ACC112 (cell line): ENCODE results near the gene RNPEPL1.

Experiments used
- H2AFZ ChIP-seq: fragments of 200-600 bp; sonication (generic); one replicate; pipeline ENCODE4 v1.6.0; 2017; ENCODE audit warnings: antibody characterized with exemption, low read length; ENCODE audit not compliant: unreplicated experiment
- H3K27ac ChIP-seq: fragments of 200-600 bp; sonication (generic); 2 replicates; pipeline ENCODE4 v1.5.1; 2014; ENCODE audit warnings: low read depth, mild to moderate bottlenecking, antibody characterized with exemption, low read length, moderate library complexity
- H3K27me3 ChIP-seq: fragments of 200-600 bp; sonication (generic); 2 replicates; pipeline ENCODE4 v1.6.1; 2014; ENCODE audit warnings: mild to moderate bottlenecking, antibody characterized with exemption, low read length, moderate library complexity, mixed read lengths; ENCODE audit not compliant: insufficient read depth
- H3K36me3 ChIP-seq: fragments of 200-600 bp; sonication (generic); 2 replicates; pipeline ENCODE4 v1.6.1; 2016; ENCODE audit warnings: mild to moderate bottlenecking, antibody characterized with exemption, low read length, moderate library complexity, mixed read lengths; ENCODE audit not compliant: insufficient read depth
- H3K4me1 ChIP-seq: fragments of 200-600 bp; sonication (generic); one replicate; pipeline ENCODE4 v1.6.1; 2016; ENCODE audit warnings: low read length, mixed read lengths; ENCODE audit not compliant: insufficient read depth, unreplicated experiment, control insufficient read depth
- H3K4me3 ChIP-seq: fragments of 200-600 bp; sonication (generic); 2 replicates; pipeline ENCODE4 v1.5.1; 2014; ENCODE audit warnings: mild to moderate bottlenecking, low read depth, low read length
- H3K79me2 ChIP-seq: fragments of 200-600 bp; sonication (generic); one replicate; pipeline ENCODE4 v1.6.0; 2016; ENCODE audit warnings: low read length; ENCODE audit not compliant: control insufficient read depth, unreplicated experiment, insufficient read depth

The RNPEPL1 gene

GRCh38 chr2:240622531-240623235, 54.4 kb downstream of the RNPEPL1 start:
- no peak overlapping the region for H3K27ac ChIP-seq
- no peaks in the 10 kb centered on the region for H3K79me2 ChIP-seq
- no peak overlapping the region for H3K4me3 ChIP-seq
- H3K36me3 ChIP-seq = no peaks in the 10 kb centered on the region
- no peaks in the 10 kb centered on the region for H3K4me1 ChIP-seq
- H3K27me3 ChIP-seq = no peaks in the 10 kb centered on the region
- H2AFZ ChIP-seq = no peak overlapping the region

- Histone ChIP-seq H3K27ac (no peak overlapping the region), H3K4me1 (no peaks in the 10 kb centered on the region), H2AFZ (no peak overlapping the region), H3K4me3 (no peak overlapping the region), H3K79me2 (no peaks in the 10 kb centered on the region), H3K27me3 (no peaks in the 10 kb centered on the region), H3K36me3 (no peaks in the 10 kb centered on the region)
Observed at GRCh38 chr2:240623531-240624010, 55.3 kb downstream of the RNPEPL1 start.

- Histone ChIP-seq H3K79me2 (no peaks in the 10 kb centered on the region), H3K27me3 (no peaks in the 10 kb centered on the region), H3K27ac (no peak overlapping the region)
Observed at GRCh38 chr2:240624011-240624949, 56.0 kb downstream of the RNPEPL1 start.

GRCh38 chr2:240624950-240625621, 56.8 kb downstream of the RNPEPL1 start, which contains the start of gene GPR35:
Gene GPR35 (plus strand): TSS chr2:240625480. CDS start chr2:240629953, 4,473 bp downstream.
- no peak within 1 kb of the TSS for H3K4me3 ChIP-seq
- no peaks in the 10 kb centered on the region for H3K4me1 ChIP-seq

More at GRCh38 chr2:240624011-240624949, 56.0 kb downstream of the RNPEPL1 start:
- Histone ChIP-seq H2AFZ (no peak overlapping the region), H3K4me1 (no peaks in the 10 kb centered on the region), H3K4me3 (no peak overlapping the region), H3K36me3 (no peaks in the 10 kb centered on the region)

GRCh38 chr2:240626531-240627300, 58.4 kb downstream of the RNPEPL1 start:
- Histone ChIP-seq H2AFZ (no peak overlapping the region), H3K36me3 (no peaks in the 10 kb centered on the region), H3K4me1 (no peaks in the 10 kb centered on the region), H3K27me3 (no peaks in the 10 kb centered on the region), H3K79me2 (no peaks in the 10 kb centered on the region), H3K4me3 (no peak overlapping the region), H3K27ac (no peak overlapping the region)

More at GRCh38 chr2:240624950-240625621, 56.8 kb downstream of the RNPEPL1 start, which contains the start of gene GPR35:
- H3K36me3 ChIP-seq = no peaks in the 10 kb centered on the region
- no peaks in the 10 kb centered on the region for H3K27me3 ChIP-seq
- H3K27ac ChIP-seq = no peak within 1 kb of the TSS
- no peak within 1 kb of the TSS for H2AFZ ChIP-seq
- H3K79me2 ChIP-seq = no peaks in the 10 kb centered on the region

- no peaks in the 10 kb centered on the region for H3K36me3 ChIP-seq
- no peak overlapping the region for H3K4me3 ChIP-seq
- H3K79me2 ChIP-seq = no peaks in the 10 kb centered on the region
- H3K27ac ChIP-seq = no peak overlapping the region
- H2AFZ ChIP-seq = no peak overlapping the region
- H3K27me3 ChIP-seq = no peaks in the 10 kb centered on the region
- no peaks in the 10 kb centered on the region for H3K4me1 ChIP-seq
Observed at GRCh38 chr2:240627736-240628506, 59.6 kb downstream of the RNPEPL1 start.

GRCh38 chr2:240628507-240628807, 60.2 kb downstream of the RNPEPL1 start:
- H3K4me3 ChIP-seq = no peak overlapping the region
- H3K27me3 ChIP-seq = no peaks in the 10 kb centered on the region
- H3K4me1 ChIP-seq = no peaks in the 10 kb centered on the region
- no peak overlapping the region for H3K27ac ChIP-seq
- no peaks in the 10 kb centered on the region for H3K79me2 ChIP-seq
- no peaks in the 10 kb centered on the region for H3K36me3 ChIP-seq
- H2AFZ ChIP-seq = no peak overlapping the region

GRCh38 chr2:240628808-240629618, 60.7 kb downstream of the RNPEPL1 start:
- H3K27ac ChIP-seq = no peak overlapping the region

GRCh38 chr2:240629619-240629967, 61.3 kb downstream of the RNPEPL1 start:
- Histone ChIP-seq H3K36me3 (no peaks in the 10 kb centered on the region), H3K27me3 (no peaks in the 10 kb centered on the region), H3K79me2 (no peaks in the 10 kb centered on the region), H3K4me3 (no peak overlapping the region), H2AFZ (no peak overlapping the region), H3K4me1 (no peaks in the 10 kb centered on the region), H3K27ac (no peak overlapping the region)

More at GRCh38 chr2:240628808-240629618, 60.7 kb downstream of the RNPEPL1 start:
- Histone ChIP-seq H2AFZ (no peak overlapping the region), H3K36me3 (no peaks in the 10 kb centered on the region), H3K79me2 (no peaks in the 10 kb centered on the region), H3K4me3 (no peak overlapping the region), H3K4me1 (no peaks in the 10 kb centered on the region), H3K27me3 (no peaks in the 10 kb centered on the region)
